ENCODE results near the gene CACNB2.

- TF ChIP-seq, protein P1, sequence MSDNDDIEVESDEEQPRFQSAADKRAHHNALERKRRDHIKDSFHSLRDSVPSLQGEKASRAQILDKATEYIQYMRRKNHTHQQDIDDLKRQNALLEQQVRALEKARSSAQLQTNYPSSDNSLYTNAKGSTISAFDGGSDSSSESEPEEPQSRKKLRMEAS (IDR thresholded peaks at IDR 0.05; ENCODE audit: low read depth): no peak
- TF ChIP-seq CTCF (IDR thresholded peaks at IDR 0.05) (no peak), EZH2phosphoT487 (IDR thresholded peaks at IDR 0.05; ENCODE audit: borderline replicate concordance, low read depth) (no peak), SIN3A (IDR thresholded peaks at IDR 0.05; ENCODE audit: borderline replicate concordance, low read depth, low read length) (no peak), GATA2 (CRISPR knock-in tag; IDR thresholded peaks at IDR 0.05) (no peak), CHD2 (IDR thresholded peaks at IDR 0.05; ENCODE audit: low read length, partially characterized antibody) (no peak), NRF1 (IDR thresholded peaks at IDR 0.05; ENCODE audit: low read depth, low read length) (no peak), RAD21 (IDR thresholded peaks at IDR 0.05; ENCODE audit: low read length) (no peak), JUND (IDR thresholded peaks at IDR 0.05) (no peak), TAF1 (IDR thresholded peaks at IDR 0.05; ENCODE audit: borderline replicate concordance, low read depth, low read length) (no peak), FOXM1 (IDR thresholded peaks at IDR 0.05; ENCODE audit: low read depth) (no peak), TEAD4 (IDR thresholded peaks at IDR 0.05; ENCODE audit: borderline replicate concordance, insufficient read depth) (no peak)
- TF ChIP-seq, protein P2, sequence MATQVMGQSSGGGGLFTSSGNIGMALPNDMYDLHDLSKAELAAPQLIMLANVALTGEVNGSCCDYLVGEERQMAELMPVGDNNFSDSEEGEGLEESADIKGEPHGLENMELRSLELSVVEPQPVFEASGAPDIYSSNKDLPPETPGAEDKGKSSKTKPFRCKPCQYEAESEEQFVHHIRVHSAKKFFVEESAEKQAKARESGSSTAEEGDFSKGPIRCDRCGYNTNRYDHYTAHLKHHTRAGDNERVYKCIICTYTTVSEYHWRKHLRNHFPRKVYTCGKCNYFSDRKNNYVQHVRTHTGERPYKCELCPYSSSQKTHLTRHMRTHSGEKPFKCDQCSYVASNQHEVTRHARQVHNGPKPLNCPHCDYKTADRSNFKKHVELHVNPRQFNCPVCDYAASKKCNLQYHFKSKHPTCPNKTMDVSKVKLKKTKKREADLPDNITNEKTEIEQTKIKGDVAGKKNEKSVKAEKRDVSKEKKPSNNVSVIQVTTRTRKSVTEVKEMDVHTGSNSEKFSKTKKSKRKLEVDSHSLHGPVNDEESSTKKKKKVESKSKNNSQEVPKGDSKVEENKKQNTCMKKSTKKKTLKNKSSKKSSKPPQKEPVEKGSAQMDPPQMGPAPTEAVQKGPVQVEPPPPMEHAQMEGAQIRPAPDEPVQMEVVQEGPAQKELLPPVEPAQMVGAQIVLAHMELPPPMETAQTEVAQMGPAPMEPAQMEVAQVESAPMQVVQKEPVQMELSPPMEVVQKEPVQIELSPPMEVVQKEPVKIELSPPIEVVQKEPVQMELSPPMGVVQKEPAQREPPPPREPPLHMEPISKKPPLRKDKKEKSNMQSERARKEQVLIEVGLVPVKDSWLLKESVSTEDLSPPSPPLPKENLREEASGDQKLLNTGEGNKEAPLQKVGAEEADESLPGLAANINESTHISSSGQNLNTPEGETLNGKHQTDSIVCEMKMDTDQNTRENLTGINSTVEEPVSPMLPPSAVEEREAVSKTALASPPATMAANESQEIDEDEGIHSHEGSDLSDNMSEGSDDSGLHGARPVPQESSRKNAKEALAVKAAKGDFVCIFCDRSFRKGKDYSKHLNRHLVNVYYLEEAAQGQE (IDR thresholded peaks at IDR 0.05; ENCODE audit: low read depth, low read length): no peak
- TF ChIP-seq, protein P3, sequence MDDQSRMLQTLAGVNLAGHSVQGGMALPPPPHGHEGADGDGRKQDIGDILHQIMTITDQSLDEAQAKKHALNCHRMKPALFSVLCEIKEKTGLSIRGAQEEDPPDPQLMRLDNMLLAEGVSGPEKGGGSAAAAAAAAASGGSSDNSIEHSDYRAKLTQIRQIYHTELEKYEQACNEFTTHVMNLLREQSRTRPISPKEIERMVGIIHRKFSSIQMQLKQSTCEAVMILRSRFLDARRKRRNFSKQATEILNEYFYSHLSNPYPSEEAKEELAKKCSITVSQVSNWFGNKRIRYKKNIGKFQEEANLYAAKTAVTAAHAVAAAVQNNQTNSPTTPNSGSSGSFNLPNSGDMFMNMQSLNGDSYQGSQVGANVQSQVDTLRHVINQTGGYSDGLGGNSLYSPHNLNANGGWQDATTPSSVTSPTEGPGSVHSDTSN (IDR thresholded peaks at IDR 0.05): no peak
Measured at GRCh38 chr10:18436902-18437301, 296.7 kb downstream of the CACNB2 start.
